Measurements from ENCODE around the gene SLC9A4. TPM values are rescaled to one million over a fixed set of nuclear protein-coding genes. Genes with fewer than 3 reads are reported as not detected.

Gene SLC9A4
- total and polyA plus RNA-seq, 10 of the 15 experiments (the other 5 are each of a cell fraction or from before 2014, with no cell fraction given) = 0.10 TPM; not detected in 9

GRCh38 chr2:102515851-102516250 lies 42.8 kb downstream of the SLC9A4 start (continued):
- TF ChIP-seq, protein P1, sequence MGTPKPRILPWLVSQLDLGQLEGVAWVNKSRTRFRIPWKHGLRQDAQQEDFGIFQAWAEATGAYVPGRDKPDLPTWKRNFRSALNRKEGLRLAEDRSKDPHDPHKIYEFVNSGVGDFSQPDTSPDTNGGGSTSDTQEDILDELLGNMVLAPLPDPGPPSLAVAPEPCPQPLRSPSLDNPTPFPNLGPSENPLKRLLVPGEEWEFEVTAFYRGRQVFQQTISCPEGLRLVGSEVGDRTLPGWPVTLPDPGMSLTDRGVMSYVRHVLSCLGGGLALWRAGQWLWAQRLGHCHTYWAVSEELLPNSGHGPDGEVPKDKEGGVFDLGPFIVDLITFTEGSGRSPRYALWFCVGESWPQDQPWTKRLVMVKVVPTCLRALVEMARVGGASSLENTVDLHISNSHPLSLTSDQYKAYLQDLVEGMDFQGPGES (IDR thresholded peaks at IDR 0.05) = no peak
- TF ChIP-seq ZBED1 (IDR thresholded peaks at IDR 0.05; ENCODE audit: borderline replicate concordance) (no peak), YBX1 (IDR thresholded peaks at IDR 0.05) (no peak), ZSCAN29 (IDR thresholded peaks at IDR 0.05) (no peak), SMARCA5 (IDR thresholded peaks at IDR 0.05) (no peak), EGR1 (IDR thresholded peaks at IDR 0.05; ENCODE audit: borderline replicate concordance in 1 of 2, low read depth in 2 of 2, low read length in 2 of 2) (no peak), TBL1XR1 (IDR thresholded peaks at IDR 0.05; ENCODE audit: low read depth, low read length) (no peak), ZBTB11 (CRISPR knock-in tag; IDR thresholded peaks at IDR 0.05) (no peak)

DNA sequence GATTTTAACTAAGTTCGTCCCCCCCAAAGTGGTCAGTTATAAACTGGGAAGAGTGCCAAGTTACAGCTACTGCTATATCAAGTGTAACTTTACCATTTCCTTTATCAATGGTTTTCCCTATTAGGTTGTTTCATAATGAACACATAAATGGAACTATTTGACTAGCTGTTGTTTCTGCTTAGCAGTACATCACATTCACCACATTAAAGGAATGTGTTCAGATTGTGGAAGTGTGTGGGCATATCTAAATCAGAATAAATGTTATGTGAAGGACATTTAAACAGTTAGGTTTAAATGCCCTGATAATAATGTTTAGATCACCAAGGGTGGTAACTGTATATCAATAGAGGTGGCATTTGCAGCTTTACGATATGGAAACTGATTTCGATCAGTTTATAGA lies 45.1 kb downstream of the SLC9A4 start:
- CTCF ChIA-PET = interaction anchor here (1.4 to 3.7 kb wide), 6 partner anchors 9 to 288 kb away, joined by 3 to 16 read pairs (median 8); no protein-coding TSS in a partner anchor
- POLR2A ChIA-PET = no interaction called here
- Histone ChIP-seq H2AFZ (ENCODE audit: control insufficient read depth, low read depth, low read length) (no peak overlapping the region), H3K27me3 (replicated peaks in 1 of 2; ENCODE audit: control insufficient read depth in 2 of 2, insufficient read depth in 2 of 2, low read length in 1 of 2) (no peaks in the 10 kb centered on the region), H3K36me3 (ENCODE audit: control insufficient read depth in 2 of 2, insufficient read depth in 2 of 2, low read length in 1 of 2) (no peaks in the 10 kb centered on the region), H3K9me3 (replicated peaks; ENCODE audit: control insufficient read depth, insufficient read depth, low read length) (no peaks in the 10 kb centered on the region), H3K27ac (ENCODE audit: control insufficient read depth, insufficient read depth) (no peak overlapping the region), H3K4me2 (ENCODE audit: control insufficient read depth, insufficient read depth) (no peak overlapping the region), H3K9ac (ENCODE audit: control insufficient read depth, insufficient read depth, low read length) (no peak overlapping the region), H3K4me1 (ENCODE audit: control insufficient read depth, insufficient read depth, low read length) (no peaks in the 10 kb centered on the region), H3K79me2 (ENCODE audit: control insufficient read depth, insufficient read depth, low read length) (no peaks in the 10 kb centered on the region), H4K20me1 (ENCODE audit: control insufficient read depth, insufficient read depth) (no peaks in the 10 kb centered on the region), H3K4me3 (no peak overlapping the region)
- no TSS peak for BruUV-seq (replicated peaks)
- WGBS (ENCODE audit: insufficient coverage, insufficient replicate concordance, low lambda C conversion rate, missing lambda C conversion rate) = 61% methylated on average over 3 of the region's 3 CpGs
- intact Hi-C loops (cut with micrococcal nuclease; ENCODE audit: unreplicated experiment) = no loop called here
- FAIRE-seq (no peak), ATAC-seq (no peak), DNase-seq (ENCODE audit: low read depth, low spot score) (no peak)
- in situ Hi-C loops (cut with MboI) = no loop called here
- RAD21 ChIA-PET (ENCODE audit: unreplicated experiment) = interaction anchor here (3.0 kb wide), 1 partner anchor 185 kb away, joined by 7 read pairs; no protein-coding TSS in a partner anchor
- SMC1A ChIA-PET (ENCODE audit: uncharacterized antibody, unreplicated experiment) = interaction anchor here (0.8 to 3.7 kb wide), 4 partner anchors 27 to 288 kb away, joined by 3 to 10 read pairs (median 4); no protein-coding TSS in a partner anchor
- TF ChIP-seq, protein P2, sequence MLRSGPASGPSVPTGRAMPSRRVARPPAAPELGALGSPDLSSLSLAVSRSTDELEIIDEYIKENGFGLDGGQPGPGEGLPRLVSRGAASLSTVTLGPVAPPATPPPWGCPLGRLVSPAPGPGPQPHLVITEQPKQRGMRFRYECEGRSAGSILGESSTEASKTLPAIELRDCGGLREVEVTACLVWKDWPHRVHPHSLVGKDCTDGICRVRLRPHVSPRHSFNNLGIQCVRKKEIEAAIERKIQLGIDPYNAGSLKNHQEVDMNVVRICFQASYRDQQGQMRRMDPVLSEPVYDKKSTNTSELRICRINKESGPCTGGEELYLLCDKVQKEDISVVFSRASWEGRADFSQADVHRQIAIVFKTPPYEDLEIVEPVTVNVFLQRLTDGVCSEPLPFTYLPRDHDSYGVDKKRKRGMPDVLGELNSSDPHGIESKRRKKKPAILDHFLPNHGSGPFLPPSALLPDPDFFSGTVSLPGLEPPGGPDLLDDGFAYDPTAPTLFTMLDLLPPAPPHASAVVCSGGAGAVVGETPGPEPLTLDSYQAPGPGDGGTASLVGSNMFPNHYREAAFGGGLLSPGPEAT (IDR thresholded peaks at IDR 0.05; ENCODE audit: low read depth) = no peak
- TF ChIP-seq MTA2 (IDR thresholded peaks at IDR 0.05; ENCODE audit: low read depth) (no peak), IRF5 (IDR thresholded peaks at IDR 0.05; ENCODE audit: borderline replicate concordance) (no peak), RAD21 (IDR thresholded peaks at IDR 0.05; ENCODE audit: insufficient read depth, low read depth, low read length) (no peak), NFXL1 (IDR thresholded peaks at IDR 0.05; ENCODE audit: borderline replicate concordance) (no peak), FOXK2 (IDR thresholded peaks at IDR 0.05) (no peak), MEF2B (IDR thresholded peaks at IDR 0.05; ENCODE audit: partially characterized antibody, poor library complexity, severe bottlenecking) (no peak), SREBF2 (IDR thresholded peaks at IDR 0.05; ENCODE audit: low read length) (no peak), ZNF384 (IDR thresholded peaks at IDR 0.05; ENCODE audit: borderline replicate concordance, low read depth, low read length) (no peak)
